Panc1 (cell line): ENCODE data around the gene LRRC8C.

Experiments
- POLR2AphosphoS5 ChIP-seq: IDR thresholded peaks from 2 replicates; pipeline ENCODE4 v1.6.1; 2012; ENCODE audit warnings: mild to moderate bottlenecking, low read depth, low read length, moderate library complexity
- TF ChIP-seq, protein P1 (sequence below): fragments of 450-650 bp; IDR thresholded peaks from 2 replicates; pipeline ENCODE4 v1.5.1; 2017; ENCODE audit warnings: mild to moderate bottlenecking
- TF ChIP-seq, protein P2 (sequence below), 2 experiments: IDR thresholded peaks; 2 replicates each; pipeline ENCODE4 v1.6.1; 2011 to 2012; ENCODE audit warnings: low read depth in 2 of 2, control low read depth in 1 of 2, low read length in 1 of 2, mild to moderate bottlenecking in 1 of 2, moderate library complexity in 1 of 2; ENCODE audit not compliant: insufficient read depth in 1 of 2

DNA sequence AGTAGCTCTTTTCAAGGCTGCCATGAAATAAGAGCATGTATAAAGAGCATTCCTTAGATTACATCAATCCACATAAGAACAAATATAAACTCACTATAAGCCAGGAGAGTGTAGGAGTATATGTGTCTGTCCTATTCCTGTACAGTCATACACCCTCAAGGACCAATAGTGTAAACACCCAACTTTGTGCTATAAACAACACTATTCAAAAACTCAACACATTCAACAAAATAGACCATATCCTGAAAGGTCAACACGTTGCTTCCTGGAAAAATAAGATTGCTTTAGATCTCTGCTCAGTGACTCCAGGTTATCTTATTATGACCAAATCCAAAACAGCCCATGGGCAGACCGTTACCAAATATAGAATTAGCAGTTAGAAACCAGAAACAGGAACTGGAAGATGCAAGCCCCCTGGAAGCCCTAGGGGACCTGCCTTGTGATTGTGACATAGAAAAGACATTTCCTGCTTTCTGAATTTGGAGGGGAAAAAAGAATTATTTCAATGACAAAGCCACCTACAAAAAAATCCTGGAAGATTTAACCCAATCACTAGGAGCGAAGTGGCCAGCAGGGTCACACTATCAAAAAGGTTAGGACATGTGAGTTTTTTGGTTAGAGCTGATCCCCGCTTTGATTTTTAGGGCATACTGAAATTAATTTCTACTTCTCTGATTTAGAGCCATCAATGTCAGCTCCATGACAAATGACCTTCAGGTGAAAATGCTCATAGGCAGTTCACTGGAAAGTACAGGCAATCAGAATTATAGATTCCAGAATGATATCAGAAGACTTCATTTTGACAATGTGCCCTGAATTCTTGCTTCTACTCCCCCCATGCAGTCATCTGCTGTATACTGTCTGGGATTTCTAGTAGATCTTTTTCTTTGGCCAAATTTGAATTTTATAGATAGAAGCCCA, 59.9 kb downstream of the LRRC8C start:
- TF ChIP-seq, protein P1, sequence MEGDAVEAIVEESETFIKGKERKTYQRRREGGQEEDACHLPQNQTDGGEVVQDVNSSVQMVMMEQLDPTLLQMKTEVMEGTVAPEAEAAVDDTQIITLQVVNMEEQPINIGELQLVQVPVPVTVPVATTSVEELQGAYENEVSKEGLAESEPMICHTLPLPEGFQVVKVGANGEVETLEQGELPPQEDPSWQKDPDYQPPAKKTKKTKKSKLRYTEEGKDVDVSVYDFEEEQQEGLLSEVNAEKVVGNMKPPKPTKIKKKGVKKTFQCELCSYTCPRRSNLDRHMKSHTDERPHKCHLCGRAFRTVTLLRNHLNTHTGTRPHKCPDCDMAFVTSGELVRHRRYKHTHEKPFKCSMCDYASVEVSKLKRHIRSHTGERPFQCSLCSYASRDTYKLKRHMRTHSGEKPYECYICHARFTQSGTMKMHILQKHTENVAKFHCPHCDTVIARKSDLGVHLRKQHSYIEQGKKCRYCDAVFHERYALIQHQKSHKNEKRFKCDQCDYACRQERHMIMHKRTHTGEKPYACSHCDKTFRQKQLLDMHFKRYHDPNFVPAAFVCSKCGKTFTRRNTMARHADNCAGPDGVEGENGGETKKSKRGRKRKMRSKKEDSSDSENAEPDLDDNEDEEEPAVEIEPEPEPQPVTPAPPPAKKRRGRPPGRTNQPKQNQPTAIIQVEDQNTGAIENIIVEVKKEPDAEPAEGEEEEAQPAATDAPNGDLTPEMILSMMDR, result no peak
- no peak for TF ChIP-seq POLR2AphosphoS5
- TF ChIP-seq, protein P2, sequence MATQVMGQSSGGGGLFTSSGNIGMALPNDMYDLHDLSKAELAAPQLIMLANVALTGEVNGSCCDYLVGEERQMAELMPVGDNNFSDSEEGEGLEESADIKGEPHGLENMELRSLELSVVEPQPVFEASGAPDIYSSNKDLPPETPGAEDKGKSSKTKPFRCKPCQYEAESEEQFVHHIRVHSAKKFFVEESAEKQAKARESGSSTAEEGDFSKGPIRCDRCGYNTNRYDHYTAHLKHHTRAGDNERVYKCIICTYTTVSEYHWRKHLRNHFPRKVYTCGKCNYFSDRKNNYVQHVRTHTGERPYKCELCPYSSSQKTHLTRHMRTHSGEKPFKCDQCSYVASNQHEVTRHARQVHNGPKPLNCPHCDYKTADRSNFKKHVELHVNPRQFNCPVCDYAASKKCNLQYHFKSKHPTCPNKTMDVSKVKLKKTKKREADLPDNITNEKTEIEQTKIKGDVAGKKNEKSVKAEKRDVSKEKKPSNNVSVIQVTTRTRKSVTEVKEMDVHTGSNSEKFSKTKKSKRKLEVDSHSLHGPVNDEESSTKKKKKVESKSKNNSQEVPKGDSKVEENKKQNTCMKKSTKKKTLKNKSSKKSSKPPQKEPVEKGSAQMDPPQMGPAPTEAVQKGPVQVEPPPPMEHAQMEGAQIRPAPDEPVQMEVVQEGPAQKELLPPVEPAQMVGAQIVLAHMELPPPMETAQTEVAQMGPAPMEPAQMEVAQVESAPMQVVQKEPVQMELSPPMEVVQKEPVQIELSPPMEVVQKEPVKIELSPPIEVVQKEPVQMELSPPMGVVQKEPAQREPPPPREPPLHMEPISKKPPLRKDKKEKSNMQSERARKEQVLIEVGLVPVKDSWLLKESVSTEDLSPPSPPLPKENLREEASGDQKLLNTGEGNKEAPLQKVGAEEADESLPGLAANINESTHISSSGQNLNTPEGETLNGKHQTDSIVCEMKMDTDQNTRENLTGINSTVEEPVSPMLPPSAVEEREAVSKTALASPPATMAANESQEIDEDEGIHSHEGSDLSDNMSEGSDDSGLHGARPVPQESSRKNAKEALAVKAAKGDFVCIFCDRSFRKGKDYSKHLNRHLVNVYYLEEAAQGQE (IDR thresholded peaks at IDR 0.05; ENCODE audit: insufficient read depth in 1 of 2, low read depth in 2 of 2, low read length in 1 of 2), result no peak
